ENCODE results near the gene ELAVL1.

Gene ELAVL1

GRCh38 chr19:7908742-7909461 lies 96.5 kb downstream of the ELAVL1 start:
- DNase-seq = no peak
